HG03558 (cell line): ENCODE results near the gene METTL21A.

Source experiments
- ATAC-seq: cut with Tn5 transposase; IDR thresholded peaks from one replicate; pipeline ENCODE4 v1.9.1; 2021; ENCODE audit warnings: moderate number of reproducible peaks; ENCODE audit not compliant: unreplicated experiment; ENCODE audit errors: extremely low read depth

The METTL21A gene

GRCh38 chr2:207629553-207629952 lies 4.4 kb upstream of the METTL21A start:
- no peak for ATAC-seq

GRCh38 chr2:207624185-207625013 lies 795 bp downstream of the METTL21A start:
- peak; percentile 9 for ATAC-seq

GRCh38 chr2:207621501-207622039 lies 3.6 kb downstream of the METTL21A start:
- no peak for ATAC-seq

- peak; percentile 43 for ATAC-seq
Measured at GRCh38 chr2:207619764-207620203, 5.4 kb downstream of the METTL21A start.

GRCh38 chr2:207617011-207617671 lies 8.1 kb downstream of the METTL21A start:
- ATAC-seq = no peak

- ATAC-seq = no peak
Measured at GRCh38 chr2:207616185-207616584, 9.0 kb downstream of the METTL21A start.

- no peak for ATAC-seq
Measured at GRCh38 chr2:207614824-207615223, 10.4 kb downstream of the METTL21A start.

GRCh38 chr2:207612714-207613113 lies 12.5 kb downstream of the METTL21A start:
- no peak for ATAC-seq

GRCh38 chr2:207606829-207607228 lies 18.4 kb downstream of the METTL21A start:
- no peak for ATAC-seq

GRCh38 chr2:207606399-207606798 lies 18.8 kb downstream of the METTL21A start:
- no peak for ATAC-seq

GRCh38 chr2:207603486-207603885 lies 21.7 kb downstream of the METTL21A start:
- ATAC-seq = no peak

- ATAC-seq = no peak
Measured at GRCh38 chr2:207601774-207602173, 23.4 kb downstream of the METTL21A start.

GRCh38 chr2:207600231-207600630 lies 25.0 kb downstream of the METTL21A start:
- ATAC-seq = no peak

GRCh38 chr2:207599636-207600035 lies 25.6 kb downstream of the METTL21A start:
- no peak for ATAC-seq

GRCh38 chr2:207594731-207595130 lies 30.5 kb downstream of the METTL21A start:
- no peak for ATAC-seq

- no peak for ATAC-seq
Measured at GRCh38 chr2:207594264-207594663, 30.9 kb downstream of the METTL21A start.

GRCh38 chr2:207593277-207593676 lies 31.9 kb downstream of the METTL21A start:
- no peak for ATAC-seq

- ATAC-seq = no peak
Measured at GRCh38 chr2:207589143-207589542, 36.1 kb downstream of the METTL21A start.

- ATAC-seq = no peak
Measured at GRCh38 chr2:207587305-207587704, 37.9 kb downstream of the METTL21A start.

- ATAC-seq = no peak
Measured at GRCh38 chr2:207584952-207585351, 40.2 kb downstream of the METTL21A start.

GRCh38 chr2:207571370-207571769 lies 53.8 kb downstream of the METTL21A start:
- no peak for ATAC-seq
